Prostate gland (tissue), 2 donors: Measurements from ENCODE around the gene SECTM1. TPM values are rescaled to one million over a fixed set of nuclear protein-coding genes. Genes with fewer than 3 reads are reported as not detected.

Experiments used
- DNase-seq: peaks from one replicate; pipeline ENCODE4 v3.0.0-alpha.2; 2019; ENCODE audit warnings: low spot score
- H3K27ac ChIP-seq, 2 donors: fragments of 200-600 bp; sonication (generic); 2 replicates each; pipeline ENCODE4 v1.5.1; 2017 to 2019
- H3K27me3 ChIP-seq: fragments of 200-600 bp; sonication (generic); replicated peaks from 2 replicates; pipeline ENCODE4 v1.5.1; 2019; ENCODE audit not compliant: insufficient read depth
- H3K36me3 ChIP-seq, 2 donors: fragments of 200-600 bp; sonication (generic); 1 replicate in 1 of 2; 2 replicates in 1 of 2; pipeline versions ENCODE4 v1.5.1 to v1.8.1; 2017 to 2019
- H3K4me1 ChIP-seq: fragments of 200-600 bp; sonication (generic); replicated peaks from 2 replicates; pipeline ENCODE4 v1.5.1; 2019
- H3K4me3 ChIP-seq, 2 donors: fragments of 200-600 bp; sonication (generic); 2 replicates each; pipeline ENCODE4 v1.5.1; 2017 to 2019
- H3K9me3 ChIP-seq: fragments of 200-600 bp; sonication (generic); 2 replicates; pipeline ENCODE4 v1.5.1; 2017
- CTCF ChIP-seq, 4 experiments: fragments of 200-600 bp in 2 of 4; fragments of 450-650 bp in 2 of 4; sonication (generic) in 2 of 4; IDR thresholded peaks; 1 replicate in 3 of 4; 2 replicates in 1 of 4; pipeline ENCODE4 v1.5.1; 2016 to 2019; ENCODE audit warnings: antibody characterized with exemption in 4 of 4, mild to moderate bottlenecking in 2 of 4, moderate library complexity in 2 of 4
- POLR2A ChIP-seq: fragments of 450-650 bp; IDR thresholded peaks from one replicate; pipeline ENCODE4 v1.6.1; 2016; ENCODE audit warnings: antibody characterized with exemption, mild to moderate bottlenecking
- POLR2AphosphoS5 ChIP-seq: sonication (generic); formaldehyde crosslinking; IDR thresholded peaks from one replicate; pipeline ENCODE4 v1.6.1; 2017; ENCODE audit warnings: antibody characterized with exemption
- WGBS: methylation state at CpG from one replicate; pipeline ENCODE4 v1.1.5; 2018; 5-methylcytosine and 5-hydroxymethylcytosine counted together
- intact Hi-C: fragments of 100-400 bp; cut with DNase I; formaldehyde crosslinking; loops from one replicate; pipeline ENCODE4 v1.14.2; 2022
- total RNA-seq, 2 donors: library from RNA; depleted of rRNA; stranded (reverse); fragments of >200 nt; gene quantifications; one replicate each; pipeline ENCODE4 v1.1.0, GENCODE V29; 2016

The SECTM1 gene
- total RNA-seq, 2 donors from 2014 or later: 9.0 to 12.5 TPM

GRCh38 chr17:82283208-82283749 is 50.3 kb downstream of the SECTM1 start:
- intact Hi-C loops: no loop called here
- DNase-seq: no peak
- H3K4me3 ChIP-seq: no peak overlapping the region
- WGBS: 27% methylated on average over 13 of the region's 13 CpGs
- no peaks in the 10 kb centered on the region for H3K27me3 ChIP-seq
- H3K36me3 ChIP-seq: no peaks in the 10 kb centered on the region
- no peaks in the 10 kb centered on the region for H3K9me3 ChIP-seq
- H3K27ac ChIP-seq: peak overlapping the region; percentile 52 to 88
- peaks cover 6% of the 10 kb centered on the region for H3K4me1 ChIP-seq
- TF ChIP-seq POLR2A (no peak), POLR2AphosphoS5 (no peak), CTCF (IDR thresholded peaks at IDR 0.05) (no peak)

GRCh38 chr17:82282239-82283207 is 51.0 kb downstream of the SECTM1 start:
- 76% methylated on average over 19 of the region's 25 CpGs for WGBS
- Histone ChIP-seq H3K27me3 (no peaks in the 10 kb centered on the region), H3K36me3 (no peaks in the 10 kb centered on the region), H3K27ac (peak overlapping the region; percentile 52 to 88), H3K4me1 (peaks cover 3% of the 10 kb centered on the region), H3K4me3 (no peak overlapping the region), H3K9me3 (no peaks in the 10 kb centered on the region)
- DNase-seq: no peak
- intact Hi-C loops: no loop called here
- TF ChIP-seq CTCF (IDR thresholded peaks at IDR 0.05) (no peak), POLR2A (no peak), POLR2AphosphoS5 (no peak)

GRCh38 chr17:82281502-82282238 is 51.9 kb downstream of the SECTM1 start:
- 65% methylated on average over 22 of the region's 22 CpGs for WGBS
- intact Hi-C loops: no loop called here

GRCh38 chr17:82281076-82281475 is 52.5 kb downstream of the SECTM1 start:
- Histone ChIP-seq H3K9me3 (no peaks in the 10 kb centered on the region), H3K4me3 (no peak overlapping the region), H3K27ac (no peak overlapping the region), H3K27me3 (no peaks in the 10 kb centered on the region), H3K36me3 (no peaks in the 10 kb centered on the region), H3K4me1 (peaks cover 3% of the 10 kb centered on the region)
- DNase-seq: no peak
- no peak for TF ChIP-seq CTCF (IDR thresholded peaks at IDR 0.05)
- no peak for TF ChIP-seq POLR2AphosphoS5
- no peak for TF ChIP-seq POLR2A
- 77% methylated on average over 7 of the region's 7 CpGs for WGBS
- intact Hi-C loops: no loop called here

More at GRCh38 chr17:82281502-82282238, 51.9 kb downstream of the SECTM1 start:
- TF ChIP-seq POLR2A (peak; percentile 54), CTCF (IDR thresholded peaks at IDR 0.05) (no peak), POLR2AphosphoS5 (peak; percentile 61)
- Histone ChIP-seq H3K4me3 (no peak overlapping the region), H3K9me3 (no peaks in the 10 kb centered on the region), H3K27ac (peak overlapping the region; percentile 48 to 88), H3K4me1 (peaks cover 3% of the 10 kb centered on the region), H3K27me3 (no peaks in the 10 kb centered on the region), H3K36me3 (no peaks in the 10 kb centered on the region)
- DNase-seq: peak; percentile 66
